ENCODE data around the gene UNC119B. TPM values are rescaled to one million over a fixed set of nuclear protein-coding genes. Genes with fewer than 3 reads are reported as not detected.

UNC119B gene
- total and polyA plus RNA-seq, 2 experiments from 2014 or later = 10.9 to 26.0 TPM

DNA sequence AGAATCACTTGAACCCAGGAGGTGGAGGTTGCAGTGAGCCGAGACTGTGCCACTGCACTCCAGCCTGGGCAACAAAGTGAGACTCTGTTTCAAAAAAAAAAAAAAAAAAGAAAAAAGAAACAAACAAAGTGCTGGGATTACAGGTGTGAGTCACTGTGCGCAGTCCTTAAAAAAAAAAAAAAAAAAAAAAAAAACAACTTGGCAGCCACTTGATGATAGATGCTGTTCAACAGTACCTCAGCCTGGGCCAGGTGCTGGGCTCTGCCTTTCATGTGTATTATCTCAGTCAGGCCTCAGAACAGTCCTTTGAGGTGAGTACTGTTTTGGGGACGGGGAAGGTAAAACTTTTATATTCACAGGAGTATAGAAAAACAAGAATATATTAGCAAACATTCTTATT is 24.9 kb downstream of the UNC119B start:
- Histone ChIP-seq H3K4me1 (ENCODE audit: insufficient read depth) (no peaks in the 10 kb centered on the region), H3K9me2 (replicated peaks; ENCODE audit: insufficient read depth) (no peaks in the 10 kb centered on the region), H3K4me3 (no peak overlapping the region), H3K4me2 (no peak overlapping the region), H3K79me2 (no peaks in the 10 kb centered on the region), H3K9me3 (ENCODE audit: low read depth) (no peaks in the 10 kb centered on the region), H3K27ac (no peak overlapping the region), H3K36me3 (replicated peaks; ENCODE audit: insufficient read depth, low read depth) (no peaks in the 10 kb centered on the region), H4K20me1 (ENCODE audit: insufficient read depth, poor library complexity, severe bottlenecking) (no peaks in the 10 kb centered on the region), H2AFZ (no peak overlapping the region), H3K27me3 (no peaks in the 10 kb centered on the region)
- WGBS (ENCODE audit: low lambda C conversion rate, missing lambda C conversion rate) = 100% methylated on average over 3 of the region's 3 CpGs
- no peak for DNase-seq (ENCODE audit: low spot score)
- TF ChIP-seq EZH2phosphoT487 (IDR thresholded peaks at IDR 0.05; ENCODE audit: low read depth, severe bottlenecking, unreplicated experiment) (no peak), EZH2 (IDR thresholded peaks at IDR 0.05; ENCODE audit: borderline replicate concordance) (no peak)
- TF ChIP-seq, protein P1, sequence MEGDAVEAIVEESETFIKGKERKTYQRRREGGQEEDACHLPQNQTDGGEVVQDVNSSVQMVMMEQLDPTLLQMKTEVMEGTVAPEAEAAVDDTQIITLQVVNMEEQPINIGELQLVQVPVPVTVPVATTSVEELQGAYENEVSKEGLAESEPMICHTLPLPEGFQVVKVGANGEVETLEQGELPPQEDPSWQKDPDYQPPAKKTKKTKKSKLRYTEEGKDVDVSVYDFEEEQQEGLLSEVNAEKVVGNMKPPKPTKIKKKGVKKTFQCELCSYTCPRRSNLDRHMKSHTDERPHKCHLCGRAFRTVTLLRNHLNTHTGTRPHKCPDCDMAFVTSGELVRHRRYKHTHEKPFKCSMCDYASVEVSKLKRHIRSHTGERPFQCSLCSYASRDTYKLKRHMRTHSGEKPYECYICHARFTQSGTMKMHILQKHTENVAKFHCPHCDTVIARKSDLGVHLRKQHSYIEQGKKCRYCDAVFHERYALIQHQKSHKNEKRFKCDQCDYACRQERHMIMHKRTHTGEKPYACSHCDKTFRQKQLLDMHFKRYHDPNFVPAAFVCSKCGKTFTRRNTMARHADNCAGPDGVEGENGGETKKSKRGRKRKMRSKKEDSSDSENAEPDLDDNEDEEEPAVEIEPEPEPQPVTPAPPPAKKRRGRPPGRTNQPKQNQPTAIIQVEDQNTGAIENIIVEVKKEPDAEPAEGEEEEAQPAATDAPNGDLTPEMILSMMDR (IDR thresholded peaks at IDR 0.05; ENCODE audit: poor library complexity) = no peak

- no peak for TF ChIP-seq EZH2 (IDR thresholded peaks at IDR 0.05; ENCODE audit: borderline replicate concordance)
- TF ChIP-seq, protein P1 (IDR thresholded peaks at IDR 0.05; ENCODE audit: poor library complexity) = no peak
- no peak for TF ChIP-seq EZH2phosphoT487 (IDR thresholded peaks at IDR 0.05; ENCODE audit: low read depth, severe bottlenecking, unreplicated experiment)
- H4K20me1 ChIP-seq (ENCODE audit: insufficient read depth, poor library complexity, severe bottlenecking) = no peaks in the 10 kb centered on the region
These were observed 26.4 kb downstream of the UNC119B start for GRCh38 chr12:120736404-120737331.

GRCh38 chr12:120737557-120738251 is 27.4 kb downstream of the UNC119B start:
- Histone ChIP-seq H3K27ac (no peak overlapping the region), H3K79me2 (no peaks in the 10 kb centered on the region), H4K20me1 (ENCODE audit: insufficient read depth, poor library complexity, severe bottlenecking) (no peaks in the 10 kb centered on the region), H3K4me1 (ENCODE audit: insufficient read depth) (no peaks in the 10 kb centered on the region), H3K4me3 (no peak overlapping the region), H3K9me3 (ENCODE audit: low read depth) (no peaks in the 10 kb centered on the region), H3K27me3 (no peaks in the 10 kb centered on the region), H3K36me3 (replicated peaks; ENCODE audit: insufficient read depth, low read depth) (no peaks in the 10 kb centered on the region), H2AFZ (no peak overlapping the region), H3K9me2 (replicated peaks; ENCODE audit: insufficient read depth) (no peaks in the 10 kb centered on the region), H3K4me2 (no peak overlapping the region)
- DNase-seq (ENCODE audit: low spot score) = no peak
- WGBS (ENCODE audit: low lambda C conversion rate, missing lambda C conversion rate) = 92% methylated on average over 23 of the region's 25 CpGs
- TF ChIP-seq EZH2phosphoT487 (IDR thresholded peaks at IDR 0.05; ENCODE audit: low read depth, severe bottlenecking, unreplicated experiment) = no peak
- TF ChIP-seq, protein P1 (IDR thresholded peaks at IDR 0.05; ENCODE audit: poor library complexity) = peak; percentile 11

More at GRCh38 chr12:120736404-120737331, 26.4 kb downstream of the UNC119B start:
- WGBS (ENCODE audit: low lambda C conversion rate, missing lambda C conversion rate) = 90% methylated on average over 34 of the region's 38 CpGs
- Histone ChIP-seq H2AFZ (no peak overlapping the region), H3K9me3 (ENCODE audit: low read depth) (no peaks in the 10 kb centered on the region), H3K4me2 (no peak overlapping the region), H3K4me3 (no peak overlapping the region), H3K36me3 (replicated peaks; ENCODE audit: insufficient read depth, low read depth) (no peaks in the 10 kb centered on the region), H3K27me3 (no peaks in the 10 kb centered on the region), H3K9me2 (replicated peaks; ENCODE audit: insufficient read depth) (no peaks in the 10 kb centered on the region), H3K79me2 (no peaks in the 10 kb centered on the region), H3K4me1 (ENCODE audit: insufficient read depth) (no peaks in the 10 kb centered on the region), H3K27ac (no peak overlapping the region)
- DNase-seq (ENCODE audit: low spot score) = no peak
